Left renal pelvis (tissue), 4 donors: ENCODE results near the gene ANO9. TPM values are rescaled to one million over a fixed set of nuclear protein-coding genes. Genes with fewer than 3 reads are reported as not detected.

Experiments used
- DNase-seq, 4 donors: peaks; one replicate each; pipeline ENCODE4 v3.0.0-alpha.2; 2013; ENCODE audit warnings: low read depth in 4 of 4, low spot score in 3 of 4
- polyA plus RNA-seq, 4 donors: library from polyadenylated mRNA; unstranded; fragments of 120-200 nt; gene quantifications; one replicate each; pipeline ENCODE4 v1.2.1, GENCODE V29; 2013; ENCODE audit not compliant: insufficient read length in 4 of 4

The ANO9 gene, protein sequence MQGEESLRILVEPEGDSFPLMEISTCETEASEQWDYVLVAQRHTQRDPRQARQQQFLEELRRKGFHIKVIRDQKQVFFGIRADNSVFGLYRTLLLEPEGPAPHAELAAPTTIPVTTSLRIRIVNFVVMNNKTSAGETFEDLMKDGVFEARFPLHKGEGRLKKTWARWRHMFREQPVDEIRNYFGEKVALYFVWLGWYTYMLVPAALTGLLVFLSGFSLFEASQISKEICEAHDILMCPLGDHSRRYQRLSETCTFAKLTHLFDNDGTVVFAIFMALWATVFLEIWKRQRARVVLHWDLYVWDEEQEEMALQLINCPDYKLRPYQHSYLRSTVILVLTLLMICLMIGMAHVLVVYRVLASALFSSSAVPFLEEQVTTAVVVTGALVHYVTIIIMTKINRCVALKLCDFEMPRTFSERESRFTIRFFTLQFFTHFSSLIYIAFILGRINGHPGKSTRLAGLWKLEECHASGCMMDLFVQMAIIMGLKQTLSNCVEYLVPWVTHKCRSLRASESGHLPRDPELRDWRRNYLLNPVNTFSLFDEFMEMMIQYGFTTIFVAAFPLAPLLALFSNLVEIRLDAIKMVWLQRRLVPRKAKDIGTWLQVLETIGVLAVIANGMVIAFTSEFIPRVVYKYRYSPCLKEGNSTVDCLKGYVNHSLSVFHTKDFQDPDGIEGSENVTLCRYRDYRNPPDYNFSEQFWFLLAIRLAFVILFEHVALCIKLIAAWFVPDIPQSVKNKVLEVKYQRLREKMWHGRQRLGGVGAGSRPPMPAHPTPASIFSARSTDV
- polyA plus RNA-seq = 10 to 100 TPM in 2 of 4 donors, 1 to 10 TPM in 1, under 1 TPM in 1; 0.72 to 14.7 (median 9.9) TPM

DNA sequence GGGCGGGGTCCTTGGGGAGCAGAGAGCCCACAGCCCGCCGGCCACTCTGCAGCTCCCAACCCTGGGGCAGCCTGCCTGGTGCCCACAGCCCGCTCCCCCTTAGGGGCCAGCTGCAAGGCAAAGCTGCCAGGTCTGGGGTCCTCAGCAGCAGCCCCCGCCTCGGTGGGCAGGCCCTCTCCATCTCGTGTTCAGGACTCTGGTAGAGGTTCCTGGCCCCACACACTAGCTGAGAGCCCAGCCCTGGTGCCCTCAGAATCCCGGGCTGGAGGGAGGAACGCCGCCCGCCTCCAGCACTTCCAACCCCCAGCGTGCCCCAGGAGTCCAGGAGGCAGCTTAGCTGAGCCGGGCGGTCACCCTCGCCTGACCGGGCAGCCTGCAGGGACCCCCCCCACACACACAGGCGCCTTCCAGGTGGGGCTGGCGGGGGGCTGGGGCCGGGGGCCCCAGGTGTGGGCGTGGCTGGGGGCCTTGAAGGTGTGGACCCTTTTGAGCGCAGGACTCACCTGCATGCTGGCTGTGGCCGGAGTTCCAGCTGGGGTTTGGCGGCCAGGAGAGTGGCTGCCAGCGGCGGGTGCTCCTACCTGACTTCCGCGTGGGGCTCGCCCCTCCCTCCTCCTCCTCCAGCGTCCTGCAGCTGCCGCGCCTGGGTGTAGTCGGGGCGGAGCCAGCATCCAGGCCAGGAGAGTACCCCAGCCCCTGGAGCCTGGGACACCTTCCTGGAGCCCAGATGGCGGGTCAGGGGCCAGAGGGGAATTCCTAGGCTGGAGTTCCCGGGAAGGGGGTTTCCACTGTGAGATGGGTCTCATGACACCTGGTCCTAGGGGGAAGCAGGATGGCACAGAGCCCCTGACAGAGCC, at the start of gene ANO9:
ANO9 (minus strand) TSS at position 594 of the 857 bp plus-strand sequence; CDS start at position 509, 85 bp downstream.
- no peak for DNase-seq

- DNase-seq = no peak
Measured at GRCh38 chr11:491358-491757, 49.5 kb upstream of the ANO9 start.

GRCh38 chr11:490930-491260, 49.1 kb upstream of the ANO9 start:
- no peak for DNase-seq

DNA sequence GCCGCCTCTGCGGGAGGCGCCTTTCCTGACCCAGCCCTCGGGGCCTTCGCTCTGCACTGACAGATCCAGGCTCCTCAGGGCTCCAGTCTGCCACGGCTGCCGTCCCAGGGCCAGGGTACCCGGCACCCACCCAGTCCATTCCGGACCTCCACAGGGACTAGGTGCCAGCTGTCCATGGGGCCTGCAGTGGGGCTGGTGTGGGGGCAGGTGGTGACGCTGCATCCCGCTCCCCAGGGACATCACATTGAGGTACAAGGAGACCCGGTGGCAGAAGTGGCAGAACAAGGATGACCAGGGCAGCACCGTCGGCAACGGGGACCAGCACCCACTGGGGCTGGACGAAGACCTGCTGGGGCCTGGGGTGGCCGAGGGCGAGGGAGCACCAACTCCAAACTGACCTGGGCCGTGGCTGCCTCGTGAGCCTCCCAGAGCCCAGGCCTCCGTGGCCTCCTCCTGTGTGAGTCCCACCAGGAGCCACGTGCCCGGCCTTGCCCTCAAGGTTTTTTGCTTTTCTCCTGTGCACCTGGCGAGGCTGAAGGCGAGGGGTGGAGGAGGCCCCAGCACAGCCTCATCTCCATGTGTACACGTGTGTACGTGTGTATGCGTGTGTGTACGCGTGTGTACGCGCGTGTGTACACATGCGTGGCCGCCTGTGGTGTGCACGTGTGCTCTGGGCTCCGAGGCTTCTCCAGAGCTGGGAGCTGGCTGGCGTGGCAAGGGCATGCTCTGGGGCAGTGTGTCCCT, 48.5 kb upstream of the ANO9 start:
- no peak for DNase-seq

- DNase-seq = no peak
Measured at GRCh38 chr11:489610-490185, 47.9 kb upstream of the ANO9 start.

GRCh38 chr11:488992-489391, 47.2 kb upstream of the ANO9 start:
- DNase-seq = no peak

DNA sequence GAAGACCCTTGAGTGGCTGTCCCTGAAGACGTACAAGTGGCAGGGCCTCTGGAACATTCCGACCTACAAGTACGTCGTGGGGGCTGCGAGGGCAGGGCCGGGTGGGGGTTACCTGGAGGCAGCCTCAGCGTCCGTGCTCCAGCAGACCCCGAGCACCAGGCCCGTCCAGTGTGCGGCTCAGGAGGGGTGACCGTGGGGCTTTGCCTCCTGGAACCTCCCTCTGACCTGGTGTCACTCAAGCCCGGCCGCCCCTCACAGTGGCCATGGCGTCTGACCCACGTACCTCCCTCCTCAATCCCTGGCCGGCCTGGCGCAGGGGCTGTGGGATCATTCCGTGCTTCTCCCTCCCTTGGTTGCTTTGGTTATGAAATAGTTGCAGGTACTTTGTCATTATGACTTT, 46.8 kb upstream of the ANO9 start:
- DNase-seq = no peak

DNA sequence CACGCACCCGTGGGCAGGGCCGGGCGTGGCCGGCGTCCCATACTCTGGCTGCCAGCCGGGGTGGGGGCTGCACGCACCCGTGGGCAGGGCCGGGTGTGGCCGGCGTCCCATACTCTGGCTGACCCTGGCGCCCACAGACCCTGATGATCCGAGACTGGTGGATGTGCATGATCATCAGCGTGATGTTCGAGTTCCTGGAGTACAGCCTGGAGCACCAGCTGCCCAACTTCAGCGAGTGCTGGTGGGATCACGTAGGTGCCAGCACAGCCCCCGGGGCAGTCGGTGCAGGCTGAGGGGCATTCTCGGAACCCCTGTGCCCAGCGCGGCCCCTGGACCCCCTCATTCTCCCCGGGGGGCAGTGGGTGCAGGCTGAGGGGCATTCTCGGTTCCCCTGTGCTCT, 46.3 kb upstream of the ANO9 start:
- no peak for DNase-seq

DNA sequence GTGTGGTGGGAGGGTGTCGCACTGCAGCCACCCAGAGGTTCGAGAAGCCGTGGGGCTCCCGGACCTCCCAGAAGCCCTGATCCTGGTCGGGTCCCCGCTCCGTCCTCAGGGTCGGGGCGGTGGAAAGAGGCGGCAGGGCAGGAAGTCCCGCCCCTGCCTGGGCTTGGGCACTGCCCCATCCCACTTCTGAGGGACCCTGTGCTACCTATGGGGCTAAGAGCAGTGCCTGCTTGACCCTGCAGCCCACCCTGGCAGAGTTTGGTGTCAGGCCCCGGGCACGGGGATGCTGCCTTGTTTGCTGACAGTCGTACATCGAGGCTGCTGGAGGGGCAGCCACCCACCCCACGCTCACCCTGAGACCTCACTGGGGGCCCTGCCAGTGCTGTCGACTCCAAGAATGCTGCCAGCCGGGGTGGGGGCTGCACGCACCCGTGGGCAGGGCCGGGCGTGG, 45.8 kb upstream of the ANO9 start:
- DNase-seq = no peak

DNA sequence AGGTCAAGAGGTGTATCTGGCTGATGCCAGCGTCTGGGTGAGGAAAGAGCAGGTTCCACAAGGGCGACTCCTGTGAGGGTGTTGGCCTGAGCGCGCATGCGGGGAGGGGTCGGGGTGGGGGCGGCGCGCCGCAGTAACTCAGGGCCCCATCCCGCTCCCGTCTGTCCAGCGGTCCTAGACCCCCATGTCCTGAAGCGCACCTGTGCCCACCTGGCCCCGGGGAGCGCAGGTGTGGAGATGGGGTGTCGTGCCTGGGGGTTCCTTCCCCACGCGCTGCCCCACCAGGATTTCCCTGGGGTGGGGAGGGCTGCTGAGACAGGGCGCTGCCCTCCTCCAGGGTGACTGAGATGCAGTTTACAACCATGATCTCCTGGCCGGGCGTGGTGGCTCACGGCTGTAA, 44.4 kb upstream of the ANO9 start:
- no peak for DNase-seq

- DNase-seq = no peak
Measured at GRCh38 chr11:484616-485015, 42.8 kb upstream of the ANO9 start.

- no peak for DNase-seq
Measured at GRCh38 chr11:479311-479710, 37.5 kb upstream of the ANO9 start.

- peak in 1 of 4 donors; percentile 44 for DNase-seq
Measured at GRCh38 chr11:477052-477715, 35.4 kb upstream of the ANO9 start.

GRCh38 chr11:476416-476815, 34.6 kb upstream of the ANO9 start:
- DNase-seq = no peak

DNA sequence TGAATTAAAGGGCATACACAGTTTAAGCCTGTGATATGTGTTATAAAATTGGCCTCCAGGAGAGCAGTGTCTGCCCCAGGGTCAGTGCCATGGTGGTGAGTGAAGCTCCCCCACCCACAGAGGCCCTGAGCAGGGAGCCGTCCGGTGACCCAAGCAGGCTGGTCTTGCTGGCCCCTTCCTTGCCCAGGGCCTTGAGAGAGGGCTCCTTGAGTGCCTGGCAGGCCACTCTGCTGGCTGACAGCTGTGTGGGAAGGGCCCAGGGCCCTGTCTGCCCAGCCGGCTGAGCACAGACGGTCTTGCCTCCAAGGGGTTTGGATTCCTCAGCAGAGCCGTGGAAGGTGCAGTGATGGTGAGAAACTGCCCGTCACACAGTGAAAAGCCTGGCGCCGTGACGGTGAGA, 34.1 kb upstream of the ANO9 start:
- no peak for DNase-seq

DNA sequence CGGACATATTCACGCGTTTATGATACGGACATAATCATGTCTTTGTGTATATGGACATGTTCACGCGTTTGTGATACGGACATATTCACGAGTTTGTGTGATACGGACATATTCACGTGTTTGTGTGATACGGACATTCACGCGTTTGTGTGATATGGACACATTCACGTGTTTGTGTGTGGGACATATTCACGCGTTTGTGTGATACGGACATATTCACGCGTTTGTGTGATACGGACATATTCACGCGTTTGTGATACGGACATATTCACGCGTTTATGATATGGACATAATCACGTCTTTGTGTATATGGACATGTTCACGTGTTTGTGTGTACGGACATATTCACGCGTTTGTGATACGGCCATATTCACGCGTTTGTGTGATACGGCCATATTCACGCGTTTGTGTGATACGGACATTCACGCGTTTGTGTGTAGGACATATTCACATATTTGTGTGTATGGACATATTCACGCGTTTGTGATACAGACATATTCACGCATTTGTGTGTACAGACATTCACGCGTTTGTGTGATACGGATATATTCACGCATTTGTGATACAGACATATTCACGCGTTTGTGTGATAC, 33.2 kb upstream of the ANO9 start:
- DNase-seq = no peak

- DNase-seq = no peak
Measured at GRCh38 chr11:473962-474785, 32.4 kb upstream of the ANO9 start.

DNA sequence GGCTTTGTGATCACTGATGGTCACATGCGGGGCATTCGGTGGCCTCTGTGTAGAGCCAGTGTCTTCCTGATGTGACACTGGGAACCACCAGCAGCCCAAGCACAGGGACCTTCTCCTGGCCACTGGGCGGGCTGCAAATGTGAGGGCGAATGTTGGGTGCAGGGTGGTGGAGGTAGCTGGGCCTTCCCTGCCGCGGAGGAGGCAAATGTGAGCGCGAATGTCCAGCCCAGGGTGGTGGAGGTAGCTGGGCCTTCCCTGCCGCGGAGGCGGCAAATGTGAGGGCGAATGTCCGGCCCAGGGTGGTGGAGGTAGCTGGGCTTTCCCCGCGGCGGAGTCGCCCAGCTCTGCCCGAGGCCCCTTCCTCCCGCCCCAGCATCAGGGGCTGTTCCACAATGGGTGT, 31.6 kb upstream of the ANO9 start:
- no peak for DNase-seq
